GM13976 (cell line): ENCODE data around the gene ZNF432.

Source experiments
- DNase-seq: peaks from one replicate; pipeline ENCODE4 v3.0.0; 2012; ENCODE audit warnings: low spot score
- CTCF ChIP-seq: IDR thresholded peaks from 2 replicates; pipeline ENCODE4 v1.5.1; 2012; ENCODE audit warnings: borderline replicate concordance, mild to moderate bottlenecking; ENCODE audit not compliant: insufficient read depth; ENCODE audit errors: extremely low read depth, missing control alignments, control extremely low read depth
- in situ Hi-C: fragments of 300-500 bp; cut with MboI; formaldehyde crosslinking; loops from one replicate; pipeline ENCODE4 v1.12.0; 2022; ENCODE audit warnings: low sequenced_read_pairs, mixed read lengths, inconsistent platforms; ENCODE audit not compliant: unreplicated experiment

Gene ZNF432

GRCh38 chr19:52007806-52008557 lies 40.7 kb downstream of the ZNF432 start, which contains the start of gene ZNF615:
ZNF615 (minus strand) TSS chr19:52008211; CDS start chr19:52003711, 4,500 bp downstream.
- DNase-seq: peak; percentile 87
- TF ChIP-seq CTCF: no peak
- in situ Hi-C loops: no loop called here

- TF ChIP-seq CTCF: no peak
- in situ Hi-C loops: no loop called here
- DNase-seq: no peak
Measured at GRCh38 chr19:52007451-52007805, 41.2 kb downstream of the ZNF432 start.

GRCh38 chr19:51994048-51994644 lies 54.5 kb downstream of the ZNF432 start:
- in situ Hi-C loops: no loop called here
- no peak for TF ChIP-seq CTCF
- DNase-seq: no peak

GRCh38 chr19:51993422-51993821 lies 55.2 kb downstream of the ZNF432 start:
- no peak for DNase-seq
- in situ Hi-C loops: no loop called here
- no peak for TF ChIP-seq CTCF

- in situ Hi-C loops: no loop called here
- TF ChIP-seq CTCF: no peak
- DNase-seq: peak; percentile 86
Measured at GRCh38 chr19:51986309-51987291, 62.0 kb downstream of the ZNF432 start, which contains the start of gene ZNF350. ZNF350 (minus strand) TSS chr19:51986840; CDS start chr19:51974360, 12,480 bp downstream.

- in situ Hi-C loops: no loop called here
- TF ChIP-seq CTCF: no peak
- no peak for DNase-seq
Measured at GRCh38 chr19:51983361-51983760, 65.3 kb downstream of the ZNF432 start.
